ENCODE measurements around the gene OR6A2.
"Not testable (repeated sequence)": the region's sequence is repeated elsewhere in the genome, so short reads cannot be mapped to it uniquely, and the experiment has no call there.

Gene OR6A2

DNA sequence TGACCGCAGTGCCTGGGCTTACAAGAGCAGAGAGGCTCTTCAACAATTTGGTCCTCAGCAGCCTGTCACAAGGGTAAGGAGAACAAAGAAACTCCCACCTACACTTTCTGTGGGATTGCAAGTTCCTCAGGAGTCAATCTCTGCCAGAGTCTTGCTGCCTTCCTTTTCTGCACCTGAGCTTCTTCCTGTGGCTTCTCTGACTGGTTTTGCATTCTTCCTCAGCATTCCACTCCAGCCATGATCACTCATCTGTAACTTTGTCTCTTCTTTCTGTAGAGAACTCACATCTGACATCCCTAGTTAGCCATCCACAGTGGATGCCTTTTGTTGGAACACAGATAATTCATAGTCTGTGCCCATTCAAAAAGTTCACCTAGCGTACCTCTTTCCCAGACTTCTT, 14.2 kb upstream of the OR6A2 start:
- Mint-ChIP-seq H3K9me3 (no peaks in the 10 kb centered on the region), H3K4me1 (no peaks in the 10 kb centered on the region), H3K27ac (no peak overlapping the region), H3K27me3 (ENCODE audit: low read depth) (no peaks in the 10 kb centered on the region), H3K36me3 (ENCODE audit: low read depth) (no peaks in the 10 kb centered on the region), H3K4me3 (no peak overlapping the region)
- TF ChIP-seq, protein P1, sequence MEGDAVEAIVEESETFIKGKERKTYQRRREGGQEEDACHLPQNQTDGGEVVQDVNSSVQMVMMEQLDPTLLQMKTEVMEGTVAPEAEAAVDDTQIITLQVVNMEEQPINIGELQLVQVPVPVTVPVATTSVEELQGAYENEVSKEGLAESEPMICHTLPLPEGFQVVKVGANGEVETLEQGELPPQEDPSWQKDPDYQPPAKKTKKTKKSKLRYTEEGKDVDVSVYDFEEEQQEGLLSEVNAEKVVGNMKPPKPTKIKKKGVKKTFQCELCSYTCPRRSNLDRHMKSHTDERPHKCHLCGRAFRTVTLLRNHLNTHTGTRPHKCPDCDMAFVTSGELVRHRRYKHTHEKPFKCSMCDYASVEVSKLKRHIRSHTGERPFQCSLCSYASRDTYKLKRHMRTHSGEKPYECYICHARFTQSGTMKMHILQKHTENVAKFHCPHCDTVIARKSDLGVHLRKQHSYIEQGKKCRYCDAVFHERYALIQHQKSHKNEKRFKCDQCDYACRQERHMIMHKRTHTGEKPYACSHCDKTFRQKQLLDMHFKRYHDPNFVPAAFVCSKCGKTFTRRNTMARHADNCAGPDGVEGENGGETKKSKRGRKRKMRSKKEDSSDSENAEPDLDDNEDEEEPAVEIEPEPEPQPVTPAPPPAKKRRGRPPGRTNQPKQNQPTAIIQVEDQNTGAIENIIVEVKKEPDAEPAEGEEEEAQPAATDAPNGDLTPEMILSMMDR (IDR thresholded peaks at IDR 0.05; ENCODE audit: unreplicated experiment in 3 of 3) = no peak

DNA sequence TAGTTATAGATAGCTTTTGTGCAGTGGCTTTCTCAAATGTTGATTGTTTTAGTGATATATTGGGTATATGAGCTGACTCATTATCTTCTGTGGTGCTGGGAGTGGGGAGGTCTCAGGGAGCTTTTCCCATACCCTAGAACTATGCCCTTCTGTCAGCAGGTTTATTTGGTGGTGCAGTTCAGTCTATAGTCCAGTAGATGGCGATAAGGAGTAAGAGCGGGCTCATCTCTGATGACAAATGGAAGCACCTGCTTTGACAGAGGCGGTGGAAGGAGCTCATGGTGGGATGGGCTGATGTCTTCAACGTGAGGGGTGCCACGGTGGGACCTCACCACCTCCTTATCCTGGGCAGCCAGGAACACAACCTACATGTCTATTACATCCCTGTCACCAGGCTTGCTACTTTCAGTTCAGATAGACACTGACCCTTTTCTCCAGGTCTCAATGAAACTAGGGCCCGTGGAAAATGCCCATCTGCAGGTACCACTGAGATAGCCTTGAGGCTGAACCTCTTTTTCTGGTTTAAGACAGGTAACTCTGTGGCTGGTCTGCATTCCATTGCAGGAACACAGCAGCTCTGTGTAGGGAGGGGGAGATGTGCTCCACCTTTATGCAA, 13.0 kb upstream of the OR6A2 start:
- Mint-ChIP-seq H3K36me3 (ENCODE audit: low read depth) (no peaks in the 10 kb centered on the region), H3K9me3 (no peaks in the 10 kb centered on the region), H3K4me1 (no peaks in the 10 kb centered on the region), H3K27ac (no peak overlapping the region), H3K27me3 (ENCODE audit: low read depth) (peaks cover 4% of the 10 kb centered on the region), H3K4me3 (no peak overlapping the region)
- TF ChIP-seq, protein P1 (IDR thresholded peaks at IDR 0.05; ENCODE audit: unreplicated experiment in 3 of 3) = peak; percentile 82 to 86 (median 82)

DNA sequence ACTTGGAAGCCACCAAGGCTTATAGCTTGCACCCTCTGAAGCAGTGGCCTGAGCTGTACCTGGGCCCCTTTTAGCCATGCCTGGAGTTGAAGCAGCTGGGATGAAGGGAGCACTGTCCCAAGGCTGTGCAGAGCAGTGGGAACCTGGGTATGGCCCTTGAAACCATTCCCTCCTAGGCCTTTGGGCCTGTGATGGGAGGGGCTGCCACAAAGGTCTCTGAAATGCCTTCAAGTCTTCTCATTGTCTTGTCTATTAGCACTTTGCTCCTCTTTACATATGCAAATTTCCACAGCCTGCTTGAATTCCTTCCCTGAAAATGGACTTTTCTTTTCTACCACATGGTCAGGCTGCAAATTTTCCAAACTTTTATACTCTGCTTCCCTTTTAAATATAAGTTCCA, 1.6 kb upstream of the OR6A2 start:
- not testable (repeated sequence) for H3K4me3 Mint-ChIP-seq; H3K27me3 Mint-ChIP-seq (ENCODE audit: low read depth); H3K4me1 Mint-ChIP-seq; H3K36me3 Mint-ChIP-seq (ENCODE audit: low read depth); H3K27ac Mint-ChIP-seq; H3K9me3 Mint-ChIP-seq

DNA sequence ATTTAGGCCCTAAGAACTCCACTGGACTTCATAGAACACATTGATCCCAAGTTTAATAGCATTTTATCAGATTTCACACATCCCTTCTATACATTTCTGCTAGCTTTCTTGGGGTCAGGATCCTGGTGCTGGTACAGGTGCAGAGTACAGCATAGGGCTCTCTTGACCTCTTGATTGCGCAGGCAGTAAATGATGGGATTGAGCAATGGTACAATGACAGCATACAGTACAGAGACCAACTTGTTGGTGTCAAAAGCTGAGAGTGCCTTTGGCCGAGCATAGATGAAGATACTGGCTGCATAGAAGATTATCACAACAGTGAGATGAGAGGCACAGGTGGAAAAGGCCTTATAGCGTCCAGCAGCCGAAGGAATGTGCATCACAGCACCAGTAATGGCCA, 4.8 kb downstream of the OR6A2 start:
- Mint-ChIP-seq H3K9me3 (no peaks in the 10 kb centered on the region), H3K36me3 (ENCODE audit: low read depth) (no peaks in the 10 kb centered on the region), H3K27me3 (ENCODE audit: low read depth) (no peaks in the 10 kb centered on the region), H3K4me3 (no peak overlapping the region), H3K27ac (no peak overlapping the region), H3K4me1 (no peaks in the 10 kb centered on the region)
- TF ChIP-seq, protein P1 (IDR thresholded peaks at IDR 0.05; ENCODE audit: unreplicated experiment in 3 of 3) = no peak

DNA sequence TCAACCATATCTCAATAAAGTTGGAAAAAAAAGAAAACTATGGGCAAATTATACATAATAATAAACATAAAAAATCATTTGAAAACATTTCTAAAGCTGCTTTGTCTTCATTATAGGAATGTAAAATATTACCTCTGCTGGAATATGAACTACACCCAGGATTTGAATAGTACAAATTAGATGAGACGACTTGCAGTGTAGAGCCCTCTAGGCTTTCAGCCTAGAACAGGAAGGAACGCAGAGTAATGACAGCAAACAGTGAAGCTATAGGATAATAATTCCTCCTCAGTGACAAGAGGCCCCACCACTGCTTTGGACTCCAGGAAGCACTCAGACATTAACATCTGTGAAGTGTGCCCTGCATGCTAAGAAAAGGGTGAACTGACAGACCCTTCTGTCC, 8.9 kb downstream of the OR6A2 start:
- no peak overlapping the region for H3K27ac Mint-ChIP-seq
- no peaks in the 10 kb centered on the region for H3K36me3 Mint-ChIP-seq (ENCODE audit: low read depth)
- TF ChIP-seq, protein P1 (IDR thresholded peaks at IDR 0.05; ENCODE audit: unreplicated experiment in 3 of 3) = no peak
- no peaks in the 10 kb centered on the region for H3K27me3 Mint-ChIP-seq (ENCODE audit: low read depth)
- no peaks in the 10 kb centered on the region for H3K4me1 Mint-ChIP-seq
- no peak overlapping the region for H3K4me3 Mint-ChIP-seq
- no peaks in the 10 kb centered on the region for H3K9me3 Mint-ChIP-seq

DNA sequence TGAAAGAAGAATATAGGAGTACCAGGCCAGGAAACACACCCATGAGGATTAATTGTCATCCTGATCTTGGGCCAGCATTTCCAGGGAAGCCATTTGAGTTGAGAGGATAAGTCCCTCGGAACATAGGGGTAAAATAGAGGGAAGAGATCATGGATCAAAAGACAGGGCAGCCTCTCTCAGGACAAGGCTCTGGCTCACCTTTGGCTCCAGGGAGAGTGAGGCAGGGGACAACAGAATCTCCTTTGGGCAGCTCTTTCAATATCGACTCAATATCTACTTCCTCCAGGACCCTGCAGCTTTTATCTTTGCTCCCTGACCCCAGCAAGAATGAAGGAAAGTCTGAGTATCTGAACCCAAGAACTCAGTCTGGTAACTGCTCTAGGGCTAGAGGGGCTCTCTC, 16.8 kb downstream of the OR6A2 start, which contains the start of gene OR2AG1:
Gene OR2AG1 (plus strand): TSS at position 301 of the 400 bp plus-strand sequence. CDS start 2,018 bp downstream, outside the sequence.
- TF ChIP-seq, protein P1 (IDR thresholded peaks at IDR 0.05; ENCODE audit: unreplicated experiment in 3 of 3) = no peak
- Mint-ChIP-seq H3K9me3 (no peaks in the 10 kb centered on the region), H3K27me3 (ENCODE audit: low read depth) (peaks cover 3% of the 10 kb centered on the region), H3K27ac (no peak within 1 kb of the TSS), H3K36me3 (ENCODE audit: low read depth) (no peaks in the 10 kb centered on the region), H3K4me3 (no peak within 1 kb of the TSS), H3K4me1 (no peaks in the 10 kb centered on the region)

Measured in nephron (organoid).